Type B pancreatic cell (in vitro differentiated cells): Measurements from ENCODE around the gene NKD2. TPM values are rescaled to one million over a fixed set of nuclear protein-coding genes. Genes with fewer than 3 reads are reported as not detected.

Experiments
- DNase-seq: peaks from one replicate; pipeline ENCODE4 v3.0.0; 2021; ENCODE audit warnings: mixed read lengths; ENCODE audit not compliant: unreplicated experiment; ENCODE audit errors: extremely low spot score
- H3K27ac Mint-ChIP-seq: 2 replicates; pipeline ENCODE4 v1.8.0; 2021; ENCODE audit warnings: mild to moderate bottlenecking, mixed read lengths
- H3K27me3 Mint-ChIP-seq: 2 replicates; pipeline ENCODE4 v1.8.0; 2021; ENCODE audit warnings: mixed read lengths
- H3K36me3 Mint-ChIP-seq: 2 replicates; pipeline ENCODE4 v1.8.0; 2021; ENCODE audit warnings: mixed read lengths
- H3K4me1 Mint-ChIP-seq: one replicate; pipeline ENCODE4 v1.8.0; 2021; ENCODE audit warnings: mixed read lengths; ENCODE audit not compliant: unreplicated experiment
- H3K4me3 Mint-ChIP-seq: 2 replicates; pipeline ENCODE4 v1.8.0; 2021; ENCODE audit warnings: mild to moderate bottlenecking, mixed read lengths
- H3K9me3 Mint-ChIP-seq: 2 replicates; pipeline ENCODE4 v1.8.0; 2021; ENCODE audit warnings: mixed read lengths
- total RNA-seq: library from RNA; stranded (reverse); gene quantifications from 2 replicates; pipeline ENCODE4 v1.2.1, GENCODE V29; 2021; ENCODE audit warnings: low replicate concordance
- TF ChIP-seq, protein P1 (sequence below): fragments of 200-600 bp; sonication (generic); conservative IDR thresholded peaks from 2 replicates; pipeline ENCODE4 v1.5.0; 2021; ENCODE audit warnings: antibody characterized with exemption, mild to moderate bottlenecking

Gene NKD2
- total RNA-seq, 1 donor from 2014 or later = 24.3 TPM

DNA sequence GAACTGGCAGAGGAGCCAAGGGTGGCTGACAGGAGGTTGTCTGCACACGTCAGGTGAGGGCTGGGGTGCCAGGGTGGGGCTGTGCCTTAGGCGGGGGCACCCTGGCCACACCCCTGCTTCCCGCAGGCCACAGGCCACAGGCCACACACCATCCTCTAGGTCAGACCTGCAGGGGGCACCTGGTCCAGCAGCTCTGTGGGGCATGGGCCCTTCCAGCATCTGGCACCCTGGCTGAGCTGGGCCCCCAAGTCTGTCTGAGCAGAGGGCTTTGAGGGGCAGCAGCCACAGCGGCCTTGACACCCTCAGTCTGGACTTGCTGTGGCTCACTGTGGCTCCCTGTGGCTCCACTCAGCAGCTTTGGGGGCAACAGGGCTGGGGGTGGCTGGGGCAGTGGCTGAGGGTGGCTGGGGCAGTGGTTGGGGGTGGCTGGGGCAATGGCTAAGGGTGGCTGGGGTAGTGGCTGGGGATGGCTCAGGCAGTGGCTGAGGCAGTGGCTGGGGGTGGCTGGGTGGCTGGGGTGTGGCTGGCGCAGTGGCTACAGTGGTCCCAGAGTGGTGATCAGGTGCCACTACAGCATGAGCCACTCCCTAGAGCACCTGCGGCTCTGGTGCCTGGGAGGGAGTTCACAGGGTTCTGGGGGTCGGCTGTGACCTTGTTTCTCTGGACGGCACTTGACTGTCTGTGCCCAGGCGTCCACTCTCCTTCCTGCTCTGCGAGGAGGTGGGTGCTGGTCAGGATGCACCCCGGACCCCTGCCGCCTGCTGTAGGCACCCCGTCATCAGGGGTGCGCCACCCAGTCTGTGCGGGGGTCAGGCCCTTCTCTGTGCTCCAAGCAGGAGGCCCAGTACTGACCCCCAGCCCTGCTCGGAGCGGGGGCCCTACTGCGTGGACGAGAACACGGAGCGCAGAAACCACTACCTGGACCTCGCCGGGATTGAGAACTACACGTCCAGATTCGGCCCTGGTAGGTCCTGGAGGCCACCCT is 27.1 kb downstream of the NKD2 start:
- no peaks in the 10 kb centered on the region for H3K27me3 Mint-ChIP-seq
- no peak overlapping the region for H3K27ac Mint-ChIP-seq
- TF ChIP-seq, protein P1, sequence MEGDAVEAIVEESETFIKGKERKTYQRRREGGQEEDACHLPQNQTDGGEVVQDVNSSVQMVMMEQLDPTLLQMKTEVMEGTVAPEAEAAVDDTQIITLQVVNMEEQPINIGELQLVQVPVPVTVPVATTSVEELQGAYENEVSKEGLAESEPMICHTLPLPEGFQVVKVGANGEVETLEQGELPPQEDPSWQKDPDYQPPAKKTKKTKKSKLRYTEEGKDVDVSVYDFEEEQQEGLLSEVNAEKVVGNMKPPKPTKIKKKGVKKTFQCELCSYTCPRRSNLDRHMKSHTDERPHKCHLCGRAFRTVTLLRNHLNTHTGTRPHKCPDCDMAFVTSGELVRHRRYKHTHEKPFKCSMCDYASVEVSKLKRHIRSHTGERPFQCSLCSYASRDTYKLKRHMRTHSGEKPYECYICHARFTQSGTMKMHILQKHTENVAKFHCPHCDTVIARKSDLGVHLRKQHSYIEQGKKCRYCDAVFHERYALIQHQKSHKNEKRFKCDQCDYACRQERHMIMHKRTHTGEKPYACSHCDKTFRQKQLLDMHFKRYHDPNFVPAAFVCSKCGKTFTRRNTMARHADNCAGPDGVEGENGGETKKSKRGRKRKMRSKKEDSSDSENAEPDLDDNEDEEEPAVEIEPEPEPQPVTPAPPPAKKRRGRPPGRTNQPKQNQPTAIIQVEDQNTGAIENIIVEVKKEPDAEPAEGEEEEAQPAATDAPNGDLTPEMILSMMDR = no peak

DNA sequence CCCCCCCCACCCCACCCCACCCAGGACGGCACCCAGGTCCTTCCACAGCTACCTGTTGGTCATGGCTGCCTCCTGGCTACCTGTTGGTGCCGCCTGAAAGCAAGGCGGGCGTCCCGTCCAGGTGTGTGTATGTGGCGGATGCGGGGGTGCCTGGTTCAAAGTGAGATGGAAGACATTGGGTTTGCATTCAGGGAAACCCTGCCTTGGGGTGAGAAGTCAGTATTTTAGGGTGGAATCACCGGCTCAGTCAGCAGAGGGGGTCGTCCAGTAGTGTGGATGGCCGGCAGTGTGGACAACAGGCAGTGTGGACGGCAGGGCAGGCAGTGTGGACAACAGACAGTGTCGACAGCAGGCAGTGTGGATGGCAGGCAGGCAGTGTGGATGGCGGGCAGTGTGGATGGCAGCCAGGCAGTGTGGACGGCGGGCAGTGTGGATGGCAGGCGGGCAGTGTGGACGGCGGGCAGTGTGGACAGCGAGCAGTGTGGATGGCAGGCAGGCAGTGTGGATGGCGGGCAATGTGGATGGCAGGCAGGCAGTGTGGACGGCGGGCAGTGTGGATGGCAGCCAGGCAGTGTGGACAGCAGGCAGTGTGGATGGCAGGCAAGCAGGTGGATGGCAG is 28.0 kb downstream of the NKD2 start:
- Mint-ChIP-seq H3K4me1 (no peaks in the 10 kb centered on the region), H3K27ac (no peak overlapping the region), H3K36me3 (peaks cover 17% of the 10 kb centered on the region), H3K27me3 (no peaks in the 10 kb centered on the region), H3K9me3 (no peaks in the 10 kb centered on the region), H3K4me3 (no peak overlapping the region)
- TF ChIP-seq, protein P1 = no peak
- DNase-seq = no peak

More for the DNA sequence above, 27.1 kb downstream of the NKD2 start:
- Mint-ChIP-seq H3K9me3 (no peaks in the 10 kb centered on the region), H3K4me1 (no peaks in the 10 kb centered on the region), H3K4me3 (no peak overlapping the region), H3K36me3 (peaks cover 14% of the 10 kb centered on the region)
- no peak for DNase-seq

DNA sequence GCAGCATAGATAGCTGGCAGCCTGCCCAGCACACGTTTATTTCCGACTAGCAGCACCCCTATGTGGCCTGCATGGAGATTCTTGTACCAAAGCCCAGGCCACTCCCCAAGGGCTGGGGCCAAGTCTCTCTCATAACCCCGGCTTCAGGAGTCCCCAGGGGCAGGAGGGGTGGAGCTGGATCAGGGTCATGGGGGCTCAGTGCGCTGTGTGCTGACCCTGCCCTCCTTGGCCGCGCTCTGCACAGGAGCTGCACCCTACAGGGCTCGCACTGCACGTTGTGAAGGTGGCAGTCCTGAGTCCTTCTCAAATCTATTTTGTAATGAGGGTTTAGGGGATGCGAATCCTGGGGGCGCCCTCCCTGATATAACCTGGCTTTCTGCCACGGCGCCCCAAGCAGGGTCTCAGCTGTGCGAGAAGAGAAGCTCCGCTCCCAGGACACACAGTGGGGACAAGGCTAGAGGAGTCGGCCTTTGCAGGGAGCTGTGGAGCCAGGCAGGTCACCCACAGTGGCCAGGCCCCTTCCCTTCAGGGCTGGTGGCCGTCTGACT is 28.6 kb downstream of the NKD2 start:
- TF ChIP-seq, protein P1 = no peak
- DNase-seq = no peak
- no peak overlapping the region for H3K27ac Mint-ChIP-seq
- no peak overlapping the region for H3K4me3 Mint-ChIP-seq
- no peaks in the 10 kb centered on the region for H3K27me3 Mint-ChIP-seq
- H3K4me1 Mint-ChIP-seq = no peaks in the 10 kb centered on the region
- H3K9me3 Mint-ChIP-seq = no peaks in the 10 kb centered on the region
- H3K36me3 Mint-ChIP-seq = peaks cover 17% of the 10 kb centered on the region

DNA sequence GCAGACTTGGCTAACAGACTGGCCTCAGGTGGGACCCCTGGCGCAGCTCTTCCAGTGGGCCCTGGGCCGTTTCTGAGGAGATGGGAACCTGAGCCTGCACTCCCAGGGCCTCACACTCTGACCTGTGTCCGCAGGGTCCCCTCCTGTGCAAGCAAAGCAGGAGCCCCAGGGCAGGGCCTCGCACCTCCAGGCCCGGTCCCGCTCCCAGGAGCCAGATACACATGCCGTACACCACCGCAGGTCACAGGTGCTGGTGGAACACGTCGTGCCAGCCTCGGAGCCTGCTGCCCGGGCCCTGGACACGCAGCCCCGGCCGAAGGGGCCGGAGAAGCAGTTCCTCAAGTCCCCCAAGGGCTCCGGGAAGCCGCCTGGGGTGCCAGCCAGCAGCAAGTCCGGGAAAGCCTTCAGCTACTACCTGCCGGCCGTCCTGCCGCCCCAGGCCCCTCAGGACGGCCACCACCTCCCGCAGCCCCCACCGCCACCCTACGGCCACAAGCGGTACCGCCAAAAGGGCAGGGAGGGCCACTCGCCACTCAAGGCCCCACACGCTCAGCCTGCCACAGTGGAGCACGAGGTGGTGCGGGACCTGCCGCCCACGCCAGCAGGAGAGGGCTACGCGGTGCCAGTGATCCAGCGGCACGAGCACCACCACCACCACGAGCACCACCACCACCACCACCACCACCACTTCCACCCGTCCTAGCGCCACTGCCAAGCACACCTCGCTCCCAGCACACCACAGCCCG is 29.2 kb downstream of the NKD2 start:
- Mint-ChIP-seq H3K27me3 (no peaks in the 10 kb centered on the region), H3K9me3 (peaks cover 5% of the 10 kb centered on the region), H3K4me1 (no peaks in the 10 kb centered on the region), H3K4me3 (no peak overlapping the region), H3K36me3 (peaks cover 17% of the 10 kb centered on the region), H3K27ac (no peak overlapping the region)
- no peak for DNase-seq
- TF ChIP-seq, protein P1 = no peak
